A673 (cell line): ENCODE data around the gene MXD3. TPM values are rescaled to one million over a fixed set of nuclear protein-coding genes. Genes with fewer than 3 reads are reported as not detected.
"Not testable (repeated sequence)": the region's sequence is repeated elsewhere in the genome, so short reads cannot be mapped to it uniquely, and the experiment has no call there.

Experiments used
- BruUV-seq: library from RNA; stranded (reverse); fragments of 400-500 nt; replicated peaks from 2 replicates; lab custom pipeline; 2021; lab: Mats Ljungman, UMichigan
- CTCF ChIA-PET: fragments of 300-600 bp; sonication (Branson Sonifier 250); formaldehyde crosslinking; loops from one replicate; lab custom pipeline; 2022; ENCODE audit warnings: antibody characterized with exemption; lab: Charles Lee
- POLR2A ChIA-PET: fragments of 300-600 bp; sonication (Branson Sonifier 250); formaldehyde crosslinking; loops from one replicate; lab custom pipeline; 2022; ENCODE audit warnings: antibody characterized with exemption; ENCODE audit not compliant: low non-redundant PET; lab: Charles Lee
- DNase-seq: peaks from one replicate; pipeline ENCODE4 v3.0.0-alpha.2; 2015; ENCODE audit warnings: low spot score
- H3K27ac ChIP-seq: fragments of 200-600 bp; sonication (generic); 2 replicates; pipeline ENCODE4 v1.5.1; 2016; ENCODE audit warnings: mixed run types, low read depth, mild to moderate bottlenecking, mixed read lengths, antibody characterized with exemption, low read length; ENCODE audit not compliant: poor library complexity, severe bottlenecking
- H3K27me3 ChIP-seq: fragments of 200-600 bp; sonication (generic); replicated peaks from 2 replicates; pipeline ENCODE4 v1.6.1; 2017; ENCODE audit warnings: mixed run types, low read depth, mild to moderate bottlenecking, mixed read lengths, antibody characterized with exemption, low read length; ENCODE audit not compliant: insufficient read depth, poor library complexity
- H3K36me3 ChIP-seq: fragments of 200-600 bp; sonication (generic); 2 replicates; pipeline ENCODE4 v1.6.1; 2016; ENCODE audit warnings: mixed run types, mild to moderate bottlenecking, mixed read lengths, antibody characterized with exemption, low read length; ENCODE audit not compliant: insufficient read depth, poor library complexity, severe bottlenecking
- H3K4me1 ChIP-seq: fragments of 200-600 bp; sonication (generic); 2 replicates; pipeline ENCODE4 v1.6.1; 2017; ENCODE audit warnings: mixed run types, mild to moderate bottlenecking, mixed read lengths, antibody characterized with exemption, low read length; ENCODE audit not compliant: insufficient read depth, poor library complexity, severe bottlenecking
- H3K4me3 ChIP-seq: fragments of 200-600 bp; sonication (generic); 2 replicates; pipeline ENCODE4 v1.5.1; 2016; ENCODE audit warnings: low read depth, mixed run types, mild to moderate bottlenecking, mixed read lengths, low read length; ENCODE audit not compliant: poor library complexity, severe bottlenecking
- H3K9me3 ChIP-seq: fragments of 200-600 bp; sonication (generic); 2 replicates; pipeline ENCODE4 v1.6.1; 2016; ENCODE audit warnings: mixed run types, low read depth, mild to moderate bottlenecking, mixed read lengths, antibody characterized with exemption, low read length; ENCODE audit not compliant: poor library complexity, severe bottlenecking
- CTCF ChIP-seq: fragments of 300-800, 200-600 bp; sonication (generic); conservative IDR thresholded peaks from 2 replicates; pipeline ENCODE4 v1.5.1; 2017; ENCODE audit warnings: low read depth, mild to moderate bottlenecking, antibody characterized with exemption, low read length, moderate library complexity, mixed read lengths
- EZH2 ChIP-seq: fragments of 200-600 bp; sonication (generic); IDR thresholded peaks from 2 replicates; pipeline ENCODE4 v1.6.1; 2017; ENCODE audit warnings: borderline replicate concordance, low read depth, mild to moderate bottlenecking, mixed read lengths, antibody characterized with exemption, low read length; ENCODE audit not compliant: poor library complexity, severe bottlenecking
- intact Hi-C: fragments of 100-400 bp; cut with micrococcal nuclease; formaldehyde crosslinking; loops from one replicate; pipeline ENCODE4 v1.10.0; 2022; ENCODE audit not compliant: unreplicated experiment
- total RNA-seq: library from RNA; stranded (reverse); gene quantifications from 2 replicates; pipeline ENCODE4 v1.2.3, GENCODE V29; 2021

MXD3 gene
- total RNA-seq, 1 experiment from 2014 or later, result 15.1 TPM

- DNase-seq, result no peak
- Histone ChIP-seq H3K27me3 (no peaks in the 10 kb centered on the region), H3K36me3 (peaks cover 28% of the 10 kb centered on the region), H3K27ac (peak overlapping the region; percentile 14), H3K4me3 (no peak overlapping the region), H3K9me3 (no peaks in the 10 kb centered on the region), H3K4me1 (peaks cover 15% of the 10 kb centered on the region)
- ChIA-PET POLR2A (no interaction called here), CTCF (interaction anchor here (0.6 kb wide), 1 partner anchor 176 kb away, joined by 5 read pairs; no protein-coding TSS in a partner anchor)
- BruUV-seq, result no TSS peak
- TF ChIP-seq CTCF, result no peak
- TF ChIP-seq EZH2, result no peak
- intact Hi-C loops, result no loop called here
Measured at GRCh38 chr5:177306674-177307543, 4.8 kb downstream of the MXD3 start.

GRCh38 chr5:177306103-177306640, 5.5 kb downstream of the MXD3 start:
- POLR2A ChIA-PET, intact Hi-C loops, H3K4me3 ChIP-seq, BruUV-seq, H3K9me3 ChIP-seq, DNase-seq, CTCF ChIA-PET, H3K27ac ChIP-seq, H3K27me3 ChIP-seq: not testable (repeated sequence)
- peaks cover 15% of the 10 kb centered on the region for H3K4me1 ChIP-seq
- peaks cover 32% of the 10 kb centered on the region for H3K36me3 ChIP-seq

- no peak for TF ChIP-seq CTCF
- no peak for TF ChIP-seq EZH2
- Histone ChIP-seq H3K4me3 (peak overlapping the region; percentile 88), H3K27ac (peak overlapping the region; percentile 87), H3K4me1 (peaks cover 11% of the 10 kb centered on the region), H3K27me3 (no peaks in the 10 kb centered on the region), H3K36me3 (peaks cover 32% of the 10 kb centered on the region), H3K9me3 (no peaks in the 10 kb centered on the region)
- DNase-seq, result no peak
- ChIA-PET CTCF (interaction anchor here (0.6 kb wide), 1 partner anchor 128 kb away, joined by 4 read pairs; no protein-coding TSS in a partner anchor), POLR2A (no interaction called here)
- BruUV-seq, result no TSS peak
- intact Hi-C loops, result loop anchor here (2.0 kb wide), 1 partner anchor 150 kb away; no protein-coding TSS in a partner anchor
Measured at GRCh38 chr5:177304392-177305119, 7.1 kb downstream of the MXD3 start.
